GM19025 (cell line): ENCODE results near the gene MEX3A.

Experiments
- ATAC-seq: cut with Tn5 transposase; IDR thresholded peaks from one replicate; pipeline ENCODE4 v1.9.1; 2021; ENCODE audit warnings: mild to moderate bottlenecking, low read depth, moderate library complexity; ENCODE audit not compliant: unreplicated experiment

The MEX3A gene

GRCh38 chr1:156104065-156104810 is 22.0 kb upstream of the MEX3A start:
- no peak for ATAC-seq

GRCh38 chr1:156103521-156103947 is 21.3 kb upstream of the MEX3A start:
- ATAC-seq = no peak

- no peak for ATAC-seq
Observed at GRCh38 chr1:156102633-156103511, 20.6 kb upstream of the MEX3A start.

DNA sequence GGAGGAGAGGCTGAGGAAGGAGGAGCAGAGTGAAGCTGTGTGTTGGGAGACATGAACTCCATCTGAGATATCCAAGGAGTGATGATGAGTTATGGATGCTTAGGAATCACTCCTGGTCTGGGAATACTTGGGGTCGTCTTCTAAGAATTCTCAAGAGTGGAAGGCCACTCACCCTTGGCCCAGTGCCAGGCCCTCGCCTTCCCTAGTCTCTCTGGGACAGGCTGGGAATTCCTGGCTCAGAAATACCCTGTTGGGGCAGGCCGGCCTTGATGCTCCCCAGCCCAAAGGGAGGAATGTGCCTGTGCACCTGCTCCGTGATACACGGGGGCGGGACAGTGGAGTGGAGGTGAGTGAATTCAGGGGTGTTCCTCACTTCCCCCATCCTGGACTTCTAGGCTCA is 19.6 kb upstream of the MEX3A start:
- no peak for ATAC-seq

DNA sequence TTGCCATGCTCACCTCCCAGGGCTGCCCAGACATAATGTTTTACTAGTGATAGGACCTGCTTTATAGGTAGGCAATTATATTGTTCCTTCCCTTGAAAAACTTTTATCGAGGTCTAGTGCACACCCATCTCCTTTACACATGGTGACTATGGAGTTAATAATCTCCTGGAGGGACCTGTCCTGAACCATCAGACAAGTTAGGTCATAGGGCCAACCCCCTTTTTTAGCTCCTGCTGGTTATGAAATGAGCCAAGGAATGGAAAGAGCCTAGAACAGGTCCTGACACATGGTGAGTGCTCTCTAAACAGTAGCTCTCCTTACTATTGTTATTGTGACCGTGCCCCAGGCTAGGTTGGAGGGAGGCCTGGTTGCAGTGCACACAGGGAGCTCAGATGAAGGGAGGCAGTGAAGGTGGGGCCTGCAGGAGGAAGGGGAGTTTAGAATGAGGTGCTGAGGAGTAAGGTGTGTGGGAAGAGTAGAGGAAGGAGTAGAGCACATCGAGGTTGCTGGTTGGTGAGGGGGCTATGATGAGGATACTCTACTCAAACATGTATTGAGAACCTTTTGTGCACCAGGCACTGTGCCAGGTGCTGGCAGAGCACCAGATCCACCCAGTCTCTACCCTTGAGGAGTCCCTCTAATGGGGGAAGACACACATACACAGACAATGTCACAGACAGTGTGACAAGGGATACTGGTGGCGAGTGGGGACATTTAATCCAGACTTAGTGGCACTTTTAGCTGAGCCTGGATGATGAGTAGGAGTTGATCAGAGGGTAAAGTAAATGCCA is 18.1 kb upstream of the MEX3A start:
- no peak for ATAC-seq

- no peak for ATAC-seq
Observed at GRCh38 chr1:156099282-156099681, 17.0 kb upstream of the MEX3A start.

DNA sequence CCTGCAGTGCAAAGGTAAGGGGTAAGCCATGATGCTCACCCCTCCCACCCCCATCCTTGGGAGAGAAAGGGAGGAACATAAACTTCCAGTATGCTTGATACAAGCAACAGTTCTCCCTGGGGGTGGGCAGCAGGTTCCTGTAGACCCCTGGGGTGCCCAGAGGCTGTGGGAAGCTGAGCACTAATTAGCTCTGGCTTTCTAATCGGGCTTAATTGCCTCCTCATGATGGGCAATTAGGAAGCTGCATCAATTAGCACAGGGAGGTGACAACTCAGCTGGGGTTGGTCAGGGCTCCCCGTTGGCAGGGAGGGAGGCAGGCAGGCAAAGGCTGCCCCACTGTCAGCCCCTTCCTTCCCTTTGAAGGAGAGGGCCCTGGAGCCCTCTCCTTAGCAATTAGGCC is 16.5 kb upstream of the MEX3A start:
- ATAC-seq = no peak

DNA sequence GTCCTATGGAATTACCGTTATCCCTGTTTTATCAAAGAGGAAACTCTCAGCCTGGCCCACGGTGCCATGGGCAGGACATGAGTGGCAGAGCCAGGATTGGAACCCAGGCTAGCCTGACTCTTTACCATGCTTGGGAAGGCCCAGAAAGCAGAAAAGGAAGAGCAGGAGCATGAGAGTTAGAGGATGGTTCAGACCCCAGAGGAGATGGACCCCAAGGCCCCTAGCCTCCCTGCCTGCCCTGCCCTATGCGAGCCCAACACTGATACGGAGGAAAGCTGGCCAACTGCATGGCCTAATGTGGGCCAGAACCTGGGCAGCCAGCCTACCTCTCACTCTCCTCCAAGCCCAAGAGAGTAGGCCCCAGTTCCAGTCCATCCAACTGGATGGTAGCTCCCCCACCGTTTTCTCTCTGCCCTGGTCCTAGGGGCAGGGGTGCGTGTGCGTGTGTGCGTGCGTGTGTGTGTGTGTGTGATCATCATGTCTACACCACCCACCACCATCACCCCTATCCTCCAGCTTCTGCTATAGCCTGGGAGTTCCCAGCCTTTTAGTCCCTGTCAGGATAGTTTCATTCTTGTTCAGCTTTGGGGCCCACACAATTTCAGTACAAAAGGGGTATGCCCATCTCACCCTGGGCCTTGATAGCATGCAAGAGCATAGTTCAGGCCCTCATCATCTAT is 15.4 kb upstream of the MEX3A start:
- no peak for ATAC-seq

GRCh38 chr1:156096640-156097391 is 14.6 kb upstream of the MEX3A start:
- peak; percentile 59 for ATAC-seq

- ATAC-seq = no peak
Observed at GRCh38 chr1:156095906-156096508, 13.7 kb upstream of the MEX3A start.

- no peak for ATAC-seq
Observed at GRCh38 chr1:156091610-156092009, 9.3 kb upstream of the MEX3A start.

DNA sequence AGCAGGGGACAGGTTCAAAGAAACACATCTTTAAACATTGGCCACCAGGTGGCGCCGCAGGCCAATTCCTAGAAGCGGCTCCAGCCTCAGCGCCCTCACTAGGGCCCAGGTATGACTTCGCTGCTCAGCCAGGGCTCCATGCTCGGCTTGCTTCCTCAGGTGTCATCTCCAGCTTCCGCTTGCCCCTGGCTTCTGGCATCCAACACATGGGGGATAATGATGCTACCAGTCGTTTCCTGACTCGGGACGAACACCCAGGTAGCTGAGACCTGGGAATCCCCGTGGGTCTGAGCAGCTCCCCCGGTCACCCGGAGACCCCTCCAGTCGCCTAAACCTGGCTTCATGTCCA is 8.5 kb upstream of the MEX3A start:
- no peak for ATAC-seq

DNA sequence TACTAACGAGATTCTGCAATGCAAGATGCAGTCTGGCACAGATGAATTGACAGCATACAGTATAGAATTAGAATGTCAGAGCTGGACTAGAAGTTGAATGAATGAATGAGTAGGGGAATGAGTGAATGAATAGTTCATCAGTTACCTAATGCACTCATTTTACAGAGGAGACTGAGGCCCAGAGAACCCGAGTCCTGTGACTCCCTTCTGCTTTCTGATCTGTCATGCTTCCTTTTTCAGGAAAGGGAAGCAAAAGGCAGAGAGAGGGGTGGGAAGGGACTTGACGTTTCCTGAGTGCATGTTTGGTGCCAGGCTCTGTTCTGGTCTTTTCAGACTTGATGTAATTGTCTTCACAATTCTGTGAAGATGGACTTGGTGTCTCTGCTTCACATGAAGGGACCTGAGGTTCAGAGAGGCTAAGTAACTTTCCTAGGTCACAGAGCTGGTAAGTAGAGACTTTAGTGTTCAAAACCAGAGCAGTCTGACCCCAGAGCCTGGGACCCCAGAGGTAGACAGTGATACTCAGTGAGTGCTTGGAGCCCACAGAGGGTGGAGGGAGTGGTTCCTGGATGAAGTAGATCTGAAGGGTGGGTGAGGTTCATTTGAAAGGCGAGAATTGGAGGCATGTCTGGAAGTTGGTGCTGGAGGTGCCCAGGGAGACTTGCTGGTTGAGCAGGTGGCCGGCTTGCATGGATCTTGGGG is 8.0 kb upstream of the MEX3A start:
- no peak for ATAC-seq

- no peak for ATAC-seq
Observed at GRCh38 chr1:156089704-156090103, 7.4 kb upstream of the MEX3A start.

DNA sequence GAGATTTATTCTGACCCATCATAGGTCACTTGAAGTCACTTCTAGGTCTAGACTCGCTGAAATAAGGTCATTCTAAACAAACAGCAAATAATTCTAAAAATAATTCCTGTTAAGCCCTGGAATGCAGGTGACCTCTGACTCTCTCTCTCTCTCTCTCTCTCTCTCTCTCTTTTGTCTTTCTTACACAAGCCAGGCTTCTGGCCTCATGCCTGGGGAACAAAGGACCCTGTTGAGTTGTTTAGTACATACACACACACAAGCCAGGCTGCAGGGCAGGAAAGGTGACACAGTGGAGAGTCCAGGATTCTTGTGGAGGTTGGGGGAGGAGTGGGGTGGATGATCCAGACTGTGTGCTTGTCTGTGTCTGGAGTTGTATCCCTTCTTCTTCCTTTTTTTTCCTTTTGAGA is 4.0 kb upstream of the MEX3A start:
- ATAC-seq = no peak

DNA sequence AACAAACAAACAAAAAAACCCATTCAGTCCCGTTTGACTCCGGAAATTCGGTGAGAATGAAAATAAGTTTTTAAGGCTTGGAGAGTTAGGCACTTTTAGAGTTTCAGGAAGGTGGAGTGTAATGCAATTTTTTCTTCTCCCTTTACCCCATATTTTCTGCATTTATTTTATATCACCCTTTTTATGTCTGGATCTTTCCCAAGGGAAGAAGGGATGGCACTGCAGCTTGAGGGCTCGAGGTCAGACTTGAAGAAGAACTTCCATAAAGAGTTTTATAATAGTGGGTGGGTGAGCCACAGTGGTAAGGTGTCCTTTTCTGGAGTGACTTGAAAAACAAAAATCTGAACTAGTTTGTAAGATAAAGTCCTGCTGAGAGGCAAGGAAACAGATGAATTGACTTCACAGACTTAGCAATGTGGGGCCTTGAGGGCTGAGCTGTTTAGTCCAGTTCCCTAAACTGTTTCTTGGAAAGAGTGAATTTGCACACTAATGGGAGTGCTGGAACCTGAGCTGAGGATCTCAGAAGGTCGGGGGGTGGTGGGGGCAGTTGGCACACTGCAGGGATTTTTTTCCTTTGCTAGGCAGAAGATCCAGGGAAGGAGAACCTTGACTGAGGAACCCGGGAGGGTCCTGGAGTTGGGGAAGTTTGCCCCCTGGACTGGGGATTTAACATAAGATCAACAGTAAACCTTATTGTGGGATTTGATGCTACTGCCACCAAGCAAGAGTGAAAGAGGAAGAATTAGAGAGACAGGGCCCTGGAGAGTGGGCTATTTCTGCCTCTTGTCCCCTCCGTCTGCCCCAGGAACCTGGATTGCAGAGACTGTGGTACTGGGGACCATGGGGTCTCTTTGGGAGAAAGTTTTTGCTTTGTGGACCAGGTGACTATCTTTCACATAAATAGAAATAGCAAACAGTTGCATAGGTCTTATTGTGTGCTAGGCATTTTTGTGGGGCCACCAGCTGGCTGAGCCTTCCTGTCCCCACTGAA is 1.8 kb upstream of the MEX3A start:
- ATAC-seq = no peak

DNA sequence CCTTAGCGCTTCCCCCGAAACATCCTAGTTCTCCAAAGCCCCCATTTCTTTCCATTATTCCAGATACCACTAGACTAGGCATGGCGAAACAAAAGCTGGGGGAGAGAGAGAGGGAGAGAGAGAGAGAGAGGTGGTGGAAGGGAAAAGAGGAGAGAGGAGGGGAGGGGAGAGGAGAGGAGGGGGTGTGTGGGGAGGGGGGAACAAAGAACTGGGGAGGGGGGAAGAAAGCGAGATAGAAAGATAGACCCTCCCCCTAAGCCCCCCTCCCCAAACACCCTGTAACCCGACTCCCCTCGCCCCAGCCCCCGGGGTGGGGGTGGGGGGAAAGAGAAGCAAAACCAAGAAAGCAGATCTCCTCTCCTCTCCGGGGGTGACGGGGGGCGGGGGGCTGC is 352 bp downstream of the MEX3A start:
- ATAC-seq = no peak
